ENCODE data around the gene SLAMF9.
"Not testable (repeated sequence)": the region's sequence is repeated elsewhere in the genome, so short reads cannot be mapped to it uniquely, and the experiment has no call there.

SLAMF9 gene

DNA sequence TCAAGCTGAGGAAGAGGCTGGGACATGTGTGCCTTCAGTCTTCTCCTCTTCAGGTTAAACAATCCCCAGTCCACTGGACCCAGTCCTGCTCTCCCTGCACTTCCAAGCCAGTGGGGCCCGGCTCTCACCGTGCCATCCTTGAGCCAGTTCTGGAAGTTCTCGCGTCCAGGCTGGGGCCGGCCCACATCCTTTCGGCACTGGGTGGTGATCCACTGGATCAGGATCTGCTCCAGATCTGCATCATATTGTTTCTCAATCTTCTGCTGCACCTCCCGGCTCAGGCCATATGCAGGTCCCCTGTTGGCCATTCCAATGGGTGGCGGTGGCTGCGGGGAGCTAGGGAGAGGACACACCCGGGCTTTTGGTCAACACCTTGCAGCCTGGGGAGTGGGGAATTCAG is 33.8 kb downstream of the SLAMF9 start:
- no peak for DNase-seq

DNA sequence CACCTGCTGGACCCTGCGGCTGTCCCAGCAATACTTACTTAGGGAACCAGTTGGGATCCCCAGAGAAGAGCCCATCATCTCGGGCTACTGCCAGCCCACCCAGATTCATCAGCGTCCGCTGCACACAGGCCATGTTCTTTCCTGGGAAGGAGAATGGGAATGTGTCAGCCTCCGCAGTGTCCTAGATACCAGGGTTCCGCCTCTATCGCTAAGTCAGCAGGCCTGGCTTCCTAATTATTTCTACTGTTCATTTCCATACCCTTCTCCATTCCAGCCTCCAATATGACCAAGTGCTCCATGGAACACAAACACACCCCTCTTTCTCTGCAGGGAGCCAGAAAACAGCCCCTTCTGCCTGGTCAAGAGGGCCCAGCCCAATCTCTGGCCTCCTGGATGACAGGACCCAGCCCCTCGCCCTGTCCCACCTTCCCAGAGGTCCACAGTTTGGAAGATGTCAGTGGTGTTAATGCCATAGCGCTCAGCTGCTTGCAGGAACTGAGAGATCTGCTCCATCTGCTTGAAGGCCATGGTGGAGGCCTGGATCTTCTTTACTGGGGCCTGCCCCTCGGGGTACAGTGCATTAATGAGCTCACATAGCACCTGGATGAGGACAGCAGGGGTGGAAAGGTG is 34.7 kb downstream of the SLAMF9 start:
- DNase-seq = no peak

GRCh38 chr1:159918352-159919200 is 35.5 kb downstream of the SLAMF9 start:
- DNase-seq = no peak

GRCh38 chr1:159917533-159918351 is 36.3 kb downstream of the SLAMF9 start:
- DNase-seq = no peak

DNA sequence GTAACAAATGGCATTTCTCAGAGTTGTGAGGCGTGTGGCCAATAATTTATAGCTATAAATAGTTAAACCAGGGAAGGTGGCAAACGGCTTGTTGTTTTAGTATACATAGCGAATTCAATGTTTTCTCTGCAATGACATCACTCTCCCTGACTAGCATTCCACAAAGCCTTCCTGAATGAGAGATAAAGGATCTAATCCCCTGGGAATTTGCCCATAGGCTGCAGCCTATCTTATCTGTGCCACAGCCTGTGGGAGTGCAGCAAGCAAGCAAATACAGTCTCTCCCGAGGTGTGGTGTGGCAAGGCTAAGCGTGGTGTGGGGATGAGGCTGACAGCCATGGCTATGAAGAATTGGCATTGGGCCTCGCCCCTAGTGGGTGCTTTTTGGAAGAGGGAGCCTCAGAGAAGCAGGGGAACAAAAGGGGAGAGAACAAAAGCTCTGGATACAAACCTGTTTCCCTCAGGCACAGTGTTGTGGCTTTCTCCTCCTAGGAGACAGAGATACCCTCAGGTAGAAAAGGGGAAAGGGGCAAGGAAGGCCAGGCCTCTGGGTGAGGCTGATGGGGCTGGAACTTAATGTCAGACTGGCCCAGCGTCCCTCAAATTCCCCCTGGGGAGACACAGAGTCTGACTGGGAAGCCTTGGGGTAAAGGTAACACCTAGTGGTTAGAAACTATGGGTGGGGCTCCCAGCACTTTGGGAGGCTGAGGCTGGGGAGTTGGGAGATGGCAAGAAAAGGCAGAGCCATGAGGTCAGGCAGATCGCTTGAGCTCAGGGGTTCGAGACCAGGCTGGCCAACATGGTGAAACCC is 37.6 kb downstream of the SLAMF9 start:
- DNase-seq = no peak

DNA sequence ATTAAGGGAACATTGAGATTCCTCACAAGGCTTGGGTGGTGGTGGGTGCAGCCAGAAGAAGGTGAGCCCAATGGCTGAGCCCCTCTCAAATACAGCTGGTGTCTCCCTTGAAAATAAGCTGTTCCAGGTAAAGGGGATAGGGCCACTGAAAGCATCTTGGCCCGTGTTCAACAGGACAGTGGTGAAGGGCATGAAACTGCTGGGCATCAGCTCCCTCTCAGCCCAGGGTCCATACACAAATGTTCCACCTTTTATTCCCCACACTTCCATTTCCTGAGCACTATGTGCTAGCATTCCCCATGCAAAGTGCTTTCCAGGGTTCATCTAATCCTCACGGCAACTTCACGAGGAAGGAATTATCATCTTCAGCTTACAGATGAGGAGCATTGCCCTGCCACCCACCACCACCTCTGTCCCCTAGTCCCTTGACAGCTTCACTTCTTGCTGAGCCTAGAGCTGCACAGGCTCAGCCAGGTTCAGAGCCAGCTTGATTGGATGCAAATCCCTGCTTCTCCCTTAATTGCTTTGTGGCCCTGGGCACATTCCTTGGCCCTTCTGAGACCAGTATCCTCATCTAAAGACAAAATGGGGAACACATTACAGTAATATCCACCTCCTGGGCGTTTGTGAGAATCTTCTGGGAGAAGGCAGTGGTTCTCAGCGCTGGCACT is 38.3 kb downstream of the SLAMF9 start:
- no peak for DNase-seq

GRCh38 chr1:159914252-159915018 is 39.6 kb downstream of the SLAMF9 start:
- no peak for DNase-seq

GRCh38 chr1:159913451-159914192 is 40.4 kb downstream of the SLAMF9 start:
- DNase-seq = no peak

GRCh38 chr1:159911326-159912070 is 42.5 kb downstream of the SLAMF9 start:
- no peak for DNase-seq

DNA sequence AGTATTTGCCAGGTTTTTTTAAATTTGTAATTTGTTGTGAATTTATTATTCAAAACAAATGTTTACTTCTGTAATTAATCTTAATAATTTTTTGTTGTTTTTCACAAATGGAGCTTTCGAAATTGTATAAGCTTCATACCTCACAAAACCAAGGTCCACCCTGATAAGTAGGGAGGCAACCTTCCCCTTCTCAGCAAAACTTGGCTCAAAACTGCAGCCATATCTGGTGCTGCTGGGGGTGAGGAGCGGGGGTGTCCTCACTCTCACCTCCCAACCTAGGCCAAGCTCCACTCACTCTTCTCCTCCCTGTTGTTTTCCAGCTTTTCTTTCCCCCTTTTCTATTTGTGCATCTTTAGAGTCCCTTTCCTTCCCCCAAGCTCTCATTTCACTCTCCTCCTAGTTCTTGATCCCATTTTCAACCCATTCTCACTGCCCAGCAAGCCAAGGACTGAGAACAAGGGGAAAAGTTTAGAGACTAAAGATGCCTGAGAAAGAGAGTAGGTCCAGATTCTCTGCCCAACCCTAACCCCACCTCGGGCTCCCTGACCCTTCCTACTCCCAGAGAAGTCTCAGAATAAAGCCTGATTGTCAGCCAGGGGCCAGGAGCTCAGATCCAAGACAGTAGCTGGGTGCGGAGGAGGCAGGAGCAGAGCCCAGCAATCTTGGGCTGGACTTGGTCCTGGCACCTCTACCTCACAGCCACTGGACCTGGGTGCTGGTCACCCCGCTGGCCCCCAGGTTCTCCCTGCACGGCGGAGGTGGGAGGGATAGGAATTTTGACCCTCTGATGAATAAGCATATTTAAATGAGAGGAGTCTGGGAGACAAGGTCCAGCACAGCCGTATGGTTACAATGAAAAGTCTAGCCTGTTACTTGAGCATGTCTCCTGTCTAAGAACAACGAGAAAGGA is 45.8 kb downstream of the SLAMF9 start:
- DNase-seq = no peak

GRCh38 chr1:159906960-159907359 is 47.1 kb downstream of the SLAMF9 start:
- DNase-seq = no peak

- DNase-seq = not testable (repeated sequence)
Measured at GRCh38 chr1:159904036-159904435, 50.0 kb downstream of the SLAMF9 start.

DNA sequence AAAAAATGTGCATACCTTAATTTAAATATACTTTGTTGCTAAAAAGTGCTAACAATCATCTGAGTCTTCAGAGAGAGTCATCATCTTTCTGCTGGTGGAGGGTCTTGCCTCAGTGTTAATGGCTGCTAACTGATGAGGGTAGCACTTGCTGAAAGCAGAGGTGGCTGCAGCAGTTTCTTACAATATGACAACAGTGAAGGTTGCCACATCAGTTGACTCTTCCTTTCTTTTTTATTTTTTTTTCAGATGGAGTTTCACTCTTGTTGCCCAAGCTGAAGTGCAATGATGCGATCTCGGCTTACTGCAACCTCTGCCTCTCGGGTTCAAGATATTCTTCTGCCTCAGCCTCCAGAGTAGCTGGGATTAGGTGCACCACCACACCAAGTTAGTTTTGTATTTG is 51.5 kb downstream of the SLAMF9 start:
- no peak for DNase-seq
